Ovary (tissue), 9 donors: ENCODE data around the gene GNB2. TPM values are rescaled to one million over a fixed set of nuclear protein-coding genes. Genes with fewer than 3 reads are reported as not detected.
A peak's percentile ranks its signal among the peaks of the same experiment; 100 is the strongest.

ENCODE experiments used
- DNase-seq, 5 donors: peaks; one replicate each; pipeline ENCODE4 v3.0.0-alpha.2; 2019 to 2020
- H3K27ac ChIP-seq, 2 donors: fragments of 200-600 bp; one replicate each; pipeline versions ENCODE4 v1.5.1 to v1.8.0; 2019 to 2022
- H3K27me3 ChIP-seq: fragments of 200-600 bp; one replicate; pipeline ENCODE4 v1.8.0; 2022
- H3K36me3 ChIP-seq: fragments of 200-600 bp; sonication (generic); one replicate; pipeline ENCODE4 v1.5.1; 2019
- H3K4me1 ChIP-seq: one replicate; pipeline ENCODE4 v1.8.1; 2013; ENCODE audit warnings: mild to moderate bottlenecking, moderate library complexity; ENCODE audit not compliant: insufficient read depth
- H3K4me3 ChIP-seq: fragments of 200-600 bp; sonication (generic); one replicate; pipeline ENCODE4 v1.5.1; 2017
- H3K9me3 ChIP-seq, 2 donors: fragments of 200-600 bp in 1 of 2; sonication (generic) in 1 of 2; one replicate each; pipeline versions ENCODE4 v1.5.1 to v1.8.1; 2013 to 2019; ENCODE audit warnings: mild to moderate bottlenecking in 1 of 2, moderate library complexity in 1 of 2
- EP300 ChIP-seq: sonication (generic); formaldehyde crosslinking; IDR thresholded peaks from one replicate; pipeline ENCODE4 v1.6.1; 2017; ENCODE audit warnings: antibody characterized with exemption
- POLR2A ChIP-seq: fragments of 450-650 bp; IDR thresholded peaks from one replicate; pipeline ENCODE4 v1.6.1; 2017; ENCODE audit warnings: antibody characterized with exemption, mild to moderate bottlenecking, moderate library complexity
- WGBS, 3 donors: extraction: QIAGEN DNeasy Blood & Tissue Kit in 1 of 3; methylation state at CpG; one replicate each; pipeline versions ENCODE4 v1.1.5 to v1.1.7; 2013 to 2017; 5-methylcytosine and 5-hydroxymethylcytosine counted together
- intact Hi-C, 4 donors: fragments of 100-400 bp; cut with DNase I; formaldehyde crosslinking; loops; one replicate each; pipeline versions ENCODE4 v1.11.0 to v1.15.1; 2022 to 2023
- polyA plus RNA-seq, 2 donors: library from polyadenylated mRNA; stranded (reverse); fragments of 200-250 nt in 1 of 2; fragments of 350-450 nt in 1 of 2; fragmentation: Illumina TruSeq in 1 of 2; extraction: RNeasy Lipid Tissue Mini Kit (QIAGEN cat#74804) in 1 of 2; gene quantifications; one replicate each; pipeline ENCODE4 v1.2.3, GENCODE V29; 2013 to 2014
- total RNA-seq, 7 donors: library from RNA; depleted of rRNA in 2 of 7; stranded (reverse); fragments of >200 nt in 2 of 7; fragmentation: NEBNext Ultra II Directional in 3 of 7; extraction: Animal tissue kit (Norgen Biotek cat#: 25700) in 3 of 7; gene quantifications; one replicate each; pipeline versions ENCODE4 v1.1.0 to v1.2.4, GENCODE V29; 2016 to 2023
- TF ChIP-seq, protein P1 (sequence below), 3 donors: fragments of 450-650 bp in 2 of 3; fragments of 200-600 bp in 1 of 3; IDR thresholded peaks; one replicate each; pipeline versions ENCODE4 v1.5.1 to v1.8.0; 2016 to 2022; ENCODE audit warnings: antibody characterized with exemption in 3 of 3, mild to moderate bottlenecking in 1 of 3
- donor health status: DM: no; HTN: no; CAD: no; lungs with moderate emphysema.
- donor health status: DM: no; HTN: no; CAD: no.
- donor health status: Bipolar disorder and iron deficiency.
- donor health status: DM: yes; HTN: yes; CAD: no.
- donor health status: DM: no; HTN: no; CAD: no.
- donor health status: DM: yes; HTN: yes; CAD: no.

GNB2 gene
- total and polyA plus RNA-seq, 9 donors, result 18.9 to 281 (median 216) TPM

DNA sequence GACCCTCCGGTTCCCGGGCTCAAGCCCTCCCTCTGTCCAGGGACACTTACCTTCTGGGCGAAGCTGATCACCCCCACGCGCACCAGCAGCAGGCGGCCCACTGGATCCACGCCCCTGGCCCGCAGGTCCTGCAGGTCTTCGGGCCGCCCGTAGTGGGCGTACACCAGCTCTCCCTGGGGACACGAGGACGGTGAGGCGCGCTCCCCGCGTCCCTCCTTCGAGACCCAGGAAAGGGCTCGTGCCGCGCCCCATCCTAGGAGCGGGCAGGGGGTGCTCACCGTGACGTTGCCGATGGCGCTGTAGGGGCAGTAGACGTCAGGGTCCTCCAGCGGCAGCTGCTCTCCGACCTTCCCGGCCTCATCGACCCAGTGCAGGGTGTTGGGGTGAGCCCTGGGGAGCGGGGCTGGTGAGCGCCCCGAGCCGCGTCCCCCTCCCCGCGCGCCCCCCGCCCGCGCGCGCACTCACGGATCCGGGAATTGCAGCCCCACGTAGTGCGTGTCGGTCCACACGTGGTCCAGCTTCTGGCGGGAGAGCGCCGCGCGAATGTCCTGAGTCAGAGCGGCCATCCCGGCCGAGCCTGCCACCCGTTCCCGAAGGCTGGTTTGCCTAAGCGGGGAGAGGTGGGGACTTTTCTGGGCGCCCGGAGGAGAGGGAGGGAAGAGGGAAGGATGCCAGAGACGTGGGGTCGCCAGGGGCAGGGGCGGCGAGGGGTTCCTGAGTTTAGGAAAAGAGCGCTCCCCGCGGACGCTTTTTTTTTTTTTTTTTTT is 40.4 kb upstream of the GNB2 start:
- TF ChIP-seq, protein P1, sequence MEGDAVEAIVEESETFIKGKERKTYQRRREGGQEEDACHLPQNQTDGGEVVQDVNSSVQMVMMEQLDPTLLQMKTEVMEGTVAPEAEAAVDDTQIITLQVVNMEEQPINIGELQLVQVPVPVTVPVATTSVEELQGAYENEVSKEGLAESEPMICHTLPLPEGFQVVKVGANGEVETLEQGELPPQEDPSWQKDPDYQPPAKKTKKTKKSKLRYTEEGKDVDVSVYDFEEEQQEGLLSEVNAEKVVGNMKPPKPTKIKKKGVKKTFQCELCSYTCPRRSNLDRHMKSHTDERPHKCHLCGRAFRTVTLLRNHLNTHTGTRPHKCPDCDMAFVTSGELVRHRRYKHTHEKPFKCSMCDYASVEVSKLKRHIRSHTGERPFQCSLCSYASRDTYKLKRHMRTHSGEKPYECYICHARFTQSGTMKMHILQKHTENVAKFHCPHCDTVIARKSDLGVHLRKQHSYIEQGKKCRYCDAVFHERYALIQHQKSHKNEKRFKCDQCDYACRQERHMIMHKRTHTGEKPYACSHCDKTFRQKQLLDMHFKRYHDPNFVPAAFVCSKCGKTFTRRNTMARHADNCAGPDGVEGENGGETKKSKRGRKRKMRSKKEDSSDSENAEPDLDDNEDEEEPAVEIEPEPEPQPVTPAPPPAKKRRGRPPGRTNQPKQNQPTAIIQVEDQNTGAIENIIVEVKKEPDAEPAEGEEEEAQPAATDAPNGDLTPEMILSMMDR (IDR thresholded peaks at IDR 0.05), result peak in 1 of 3 donors; percentile 20
- TF ChIP-seq POLR2A, result no peak
- no peaks in the 10 kb centered on the region for H3K36me3 ChIP-seq
- WGBS, 3 donors, result 2 to 3% (median 2%) methylated on average over 44 to 72 of the region's 72 CpGs
- intact Hi-C loops, result no loop called here
- H3K9me3 ChIP-seq, result no peaks in the 10 kb centered on the region
- H3K27ac ChIP-seq, result no peak overlapping the region
- peak in 3 of 5 donors; percentile 44 to 57 (median 49) for DNase-seq
- H3K27me3 ChIP-seq, result no peaks in the 10 kb centered on the region
- H3K4me1 ChIP-seq, result peaks cover 8% of the 10 kb centered on the region
- H3K4me3 ChIP-seq, result peak overlapping the region; percentile 1

DNA sequence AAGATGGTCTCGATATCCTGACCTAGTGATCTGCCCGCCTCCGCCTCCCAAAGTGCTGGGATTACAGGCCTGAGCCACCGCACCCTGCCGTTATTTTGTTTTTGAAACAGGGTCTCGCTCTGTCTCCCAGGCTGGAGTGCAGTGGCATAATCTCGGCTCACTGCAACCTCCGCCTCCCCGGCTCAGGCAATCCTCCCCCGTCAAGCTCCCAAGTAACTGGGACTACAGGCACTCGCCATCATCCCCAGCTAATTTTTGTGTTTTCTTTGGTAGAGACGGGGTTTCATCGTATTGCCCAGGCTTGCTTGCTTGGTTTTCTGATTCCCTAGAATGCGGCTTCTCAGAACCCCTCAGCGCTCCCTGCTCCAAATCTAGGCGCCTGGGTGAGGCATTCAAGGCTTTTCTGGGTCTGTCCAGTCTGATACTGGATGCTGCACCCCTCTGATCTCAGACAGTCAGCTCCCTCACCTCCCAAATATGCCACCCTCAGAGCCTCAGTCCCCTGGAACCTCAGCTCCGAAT is 33.5 kb upstream of the GNB2 start:
- Histone ChIP-seq H3K36me3 (no peaks in the 10 kb centered on the region), H3K27me3 (no peaks in the 10 kb centered on the region), H3K27ac (no peak overlapping the region), H3K4me3 (no peak overlapping the region), H3K4me1 (no peaks in the 10 kb centered on the region), H3K9me3 (no peaks in the 10 kb centered on the region)
- DNase-seq, result no peak
- intact Hi-C loops, result no loop called here
- 65 to 72% (median 65%) methylated on average over 17 of the region's 17 CpGs for WGBS, 3 donors
- TF ChIP-seq, protein P1 (IDR thresholded peaks at IDR 0.05), result no peak
- TF ChIP-seq EP300, result no peak
- no peak for TF ChIP-seq POLR2A

DNA sequence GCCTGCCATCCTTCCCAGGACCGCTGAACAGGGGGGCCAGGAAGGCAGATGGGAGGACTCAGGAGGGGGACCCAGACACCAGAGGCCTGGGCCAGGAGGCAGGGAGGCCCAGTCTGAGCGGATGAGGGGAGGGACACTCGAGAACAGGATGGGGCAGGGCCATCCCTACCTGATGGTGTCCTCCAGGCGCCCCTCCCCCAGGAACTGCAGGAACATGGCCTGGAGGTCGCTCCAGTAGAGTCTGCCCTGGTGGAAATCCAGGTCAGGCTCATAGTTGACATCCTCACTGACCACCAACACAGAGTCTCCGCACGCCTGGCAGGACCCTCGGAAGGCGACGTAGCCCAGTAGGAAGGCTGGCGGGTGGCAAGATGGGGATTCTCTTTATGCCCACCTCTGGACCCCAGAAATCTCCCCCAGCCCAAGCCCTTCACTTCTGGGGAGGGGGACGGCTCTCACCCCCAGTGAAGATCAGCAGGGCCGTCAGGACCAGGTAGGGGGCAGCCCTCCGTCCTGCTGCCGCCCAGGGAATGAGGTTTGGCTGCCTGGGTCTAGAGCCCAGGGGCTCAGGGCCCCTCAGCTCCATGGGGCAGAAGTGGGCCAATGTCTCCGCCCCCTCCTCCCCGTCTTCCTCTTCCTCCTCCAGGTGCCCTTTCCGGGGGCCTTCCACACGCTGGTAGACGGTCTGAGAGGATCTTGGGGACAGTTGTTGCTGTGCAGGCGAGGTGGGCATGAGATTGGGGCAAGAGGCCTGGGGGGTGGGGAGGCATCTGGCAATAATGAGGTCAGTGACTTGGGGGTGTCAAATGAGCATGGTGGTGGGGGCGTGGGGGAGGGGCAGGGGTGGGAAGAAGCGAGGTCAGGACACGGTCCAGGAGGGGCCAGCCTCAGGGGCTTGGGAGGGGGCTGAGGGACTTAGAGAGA is 32.8 kb upstream of the GNB2 start:
- intact Hi-C loops, result no loop called here
- Histone ChIP-seq H3K27ac (no peak overlapping the region), H3K36me3 (no peaks in the 10 kb centered on the region), H3K27me3 (no peaks in the 10 kb centered on the region), H3K9me3 (no peaks in the 10 kb centered on the region), H3K4me1 (no peaks in the 10 kb centered on the region), H3K4me3 (no peak overlapping the region)
- no peak for TF ChIP-seq POLR2A
- TF ChIP-seq EP300, result no peak
- TF ChIP-seq, protein P1 (IDR thresholded peaks at IDR 0.05), result no peak
- DNase-seq, result no peak
- 57 to 73% (median 58%) methylated on average over 18 to 24 of the region's 24 CpGs for WGBS, 3 donors

DNA sequence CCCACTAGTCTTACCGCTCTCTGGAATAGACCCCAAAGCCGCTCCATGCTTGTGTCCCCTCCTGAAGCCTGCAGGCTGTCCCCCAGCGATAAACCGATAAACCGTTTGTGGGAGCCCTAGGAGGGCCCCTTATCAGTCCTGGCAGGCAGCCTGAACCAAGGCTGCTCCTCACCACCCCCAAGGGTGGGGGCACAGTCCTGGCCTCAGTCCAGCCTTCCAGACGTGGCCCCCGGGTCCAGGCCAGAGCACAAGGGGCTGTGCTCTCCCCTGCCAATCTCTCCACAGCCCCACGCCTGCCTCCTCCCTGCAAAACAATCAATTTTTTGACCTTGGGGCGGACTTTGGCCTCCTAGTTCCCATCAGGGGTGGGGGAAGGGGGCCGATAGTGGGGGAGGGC is 32.1 kb upstream of the GNB2 start, which contains the start of gene TFR2:
Gene TFR2, minus strand, starts transcription at position 90 of the 397 bp plus-strand sequence. Its CDS starts 43 bp downstream, at position 47.
- intact Hi-C loops, result no loop called here
- no peaks in the 10 kb centered on the region for H3K27me3 ChIP-seq
- TF ChIP-seq, protein P1 (IDR thresholded peaks at IDR 0.05), result no peak
- TF ChIP-seq POLR2A (no peak), EP300 (no peak)
- no peak within 1 kb of the TSS for H3K27ac ChIP-seq
- H3K9me3 ChIP-seq, result no peaks in the 10 kb centered on the region
- H3K4me3 ChIP-seq, result no peak within 1 kb of the TSS
- WGBS, 3 donors, result 20 to 32% (median 24%) methylated on average over 10 of the region's 10 CpGs
- no peaks in the 10 kb centered on the region for H3K36me3 ChIP-seq
- H3K4me1 ChIP-seq, result no peaks in the 10 kb centered on the region
- no peak for DNase-seq
